SK-N-SH treated with all-trans-retinoic acid at 6 μM for 48 hours (cell line): Measurements from ENCODE around the gene SCGB1D4.

Experiments
- ATAC-seq: fragments of 200-7000 bp; cut with Tn5 transposase; 3 replicates; pipeline ENCODE4 v1.9.1; 2020; ENCODE audit warnings: mild to moderate bottlenecking, moderate library complexity
- BACH2 ChIP-seq: fragments of 250-450 bp; sonication (Bioruptor Pico); IDR thresholded peaks from 2 replicates; pipeline ENCODE4 v1.9.0; 2021; ENCODE audit warnings: mild to moderate bottlenecking, borderline replicate concordance
- ESRRG ChIP-seq: fragments of 250-450 bp; sonication (Bioruptor Pico); IDR thresholded peaks from 2 replicates; pipeline ENCODE4 v1.6.1; 2021; ENCODE audit warnings: mild to moderate bottlenecking
- GLIS3 ChIP-seq: fragments of 250-450 bp; sonication (Bioruptor Pico); IDR thresholded peaks from 2 replicates; pipeline ENCODE4 v1.5.0; 2020; ENCODE audit warnings: mild to moderate bottlenecking, moderate library complexity
- ISL1 ChIP-seq: fragments of 250-450 bp; sonication (Bioruptor Pico); IDR thresholded peaks from 2 replicates; pipeline ENCODE4 v2.1.2; 2022; ENCODE audit warnings: mild to moderate bottlenecking, moderate library complexity
- PPARA ChIP-seq: fragments of 250-450 bp; sonication (Bioruptor Pico); IDR thresholded peaks from 2 replicates; pipeline ENCODE4 v1.5.0; 2020; ENCODE audit warnings: mild to moderate bottlenecking, borderline replicate concordance
- RARB ChIP-seq: fragments of 250-450 bp; sonication (Bioruptor Pico); IDR thresholded peaks from 2 replicates; pipeline ENCODE4 v1.8.0; 2021; ENCODE audit warnings: mild to moderate bottlenecking, moderate library complexity
- SNAI2 ChIP-seq: fragments of 250-450 bp; sonication (Bioruptor Pico); IDR thresholded peaks from 2 replicates; pipeline ENCODE4 v1.5.0; 2020; ENCODE audit warnings: mild to moderate bottlenecking, moderate library complexity
- TCF4 ChIP-seq: fragments of 250-450 bp; sonication (Bioruptor Pico); IDR thresholded peaks from 2 replicates; pipeline ENCODE4 v1.8.0; 2021; ENCODE audit warnings: mild to moderate bottlenecking, moderate library complexity, borderline replicate concordance
- TOX ChIP-seq: fragments of 250-450 bp; sonication (Bioruptor Pico); IDR thresholded peaks from 2 replicates; pipeline ENCODE4 v1.8.0; 2021; ENCODE audit warnings: mild to moderate bottlenecking, moderate library complexity, borderline replicate concordance
- ZFP3 ChIP-seq: fragments of 250-450 bp; sonication (Bioruptor Pico); IDR thresholded peaks from 2 replicates; pipeline ENCODE4 v1.5.0; 2020; ENCODE audit warnings: mild to moderate bottlenecking, moderate library complexity
- ZFP30 ChIP-seq: fragments of 450-650 bp; formaldehyde crosslinking; IDR thresholded peaks from 2 replicates; pipeline ENCODE4 v1.5.0; 2022; ENCODE audit warnings: mild to moderate bottlenecking, moderate library complexity
- ZNF565 ChIP-seq: fragments of 450-650 bp; formaldehyde crosslinking; conservative IDR thresholded peaks from 2 replicates; pipeline ENCODE4 v1.5.0; 2020; ENCODE audit warnings: low read depth, mild to moderate bottlenecking, moderate library complexity
- ZNF70 ChIP-seq: fragments of 450-650 bp; formaldehyde crosslinking; IDR thresholded peaks from 2 replicates; pipeline ENCODE4 v1.5.0; 2020; ENCODE audit warnings: mild to moderate bottlenecking, moderate library complexity
- ZNF8 ChIP-seq: fragments of 450-650 bp; formaldehyde crosslinking; IDR thresholded peaks from 2 replicates; pipeline ENCODE4 v1.5.0; 2020; ENCODE audit warnings: mild to moderate bottlenecking, moderate library complexity
- TF ChIP-seq, protein P1 (sequence below): fragments of 250-450 bp; sonication (Bioruptor Pico); IDR thresholded peaks from 2 replicates; pipeline ENCODE4 v1.8.0; 2020; ENCODE audit warnings: mild to moderate bottlenecking, moderate library complexity, borderline replicate concordance
- TF ChIP-seq, protein P2 (sequence below): fragments of 250-450 bp; sonication (Bioruptor Pico); IDR thresholded peaks from 2 replicates; pipeline ENCODE4 v1.5.0; 2020; ENCODE audit warnings: mild to moderate bottlenecking, moderate library complexity
- TF ChIP-seq, protein P3 (sequence below): fragments of 250-450 bp; sonication (Bioruptor Pico); IDR thresholded peaks from 2 replicates; pipeline ENCODE4 v1.5.1; 2021; ENCODE audit warnings: mild to moderate bottlenecking, moderate library complexity
- TF ChIP-seq, protein P4 (sequence below): fragments of 250-450 bp; sonication (Bioruptor Pico); IDR thresholded peaks from 2 replicates; pipeline ENCODE4 v1.8.0; 2021; ENCODE audit warnings: low read depth, mild to moderate bottlenecking, moderate library complexity, borderline replicate concordance
- TF ChIP-seq, protein P5 (sequence below): fragments of 250-450 bp; sonication (Bioruptor Pico); IDR thresholded peaks from 2 replicates; pipeline ENCODE4 v1.5.1; 2020; ENCODE audit warnings: low read depth, mild to moderate bottlenecking, moderate library complexity

Gene SCGB1D4

DNA sequence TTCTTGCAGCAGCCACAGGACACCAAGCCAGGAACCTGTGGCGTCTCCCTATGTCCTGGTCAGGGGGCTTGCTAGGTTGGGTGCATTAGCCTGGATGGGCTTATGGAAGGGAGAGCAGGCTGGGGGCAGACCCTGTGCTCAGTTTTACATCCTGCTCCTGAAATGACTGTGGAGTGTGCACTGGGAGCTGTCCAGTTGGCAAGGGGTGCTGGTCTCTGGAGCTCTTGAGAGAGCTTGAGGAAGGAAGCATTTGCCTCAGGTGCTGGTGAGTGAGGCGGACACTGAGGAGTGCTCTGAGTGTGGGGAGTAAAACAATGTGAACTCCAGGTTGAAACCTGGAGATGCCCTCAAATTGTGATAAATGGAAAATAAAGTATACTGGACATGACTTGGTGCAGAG is 3.4 kb downstream of the SCGB1D4 start:
- ATAC-seq = peak; percentile 80
- TF ChIP-seq, protein P1, sequence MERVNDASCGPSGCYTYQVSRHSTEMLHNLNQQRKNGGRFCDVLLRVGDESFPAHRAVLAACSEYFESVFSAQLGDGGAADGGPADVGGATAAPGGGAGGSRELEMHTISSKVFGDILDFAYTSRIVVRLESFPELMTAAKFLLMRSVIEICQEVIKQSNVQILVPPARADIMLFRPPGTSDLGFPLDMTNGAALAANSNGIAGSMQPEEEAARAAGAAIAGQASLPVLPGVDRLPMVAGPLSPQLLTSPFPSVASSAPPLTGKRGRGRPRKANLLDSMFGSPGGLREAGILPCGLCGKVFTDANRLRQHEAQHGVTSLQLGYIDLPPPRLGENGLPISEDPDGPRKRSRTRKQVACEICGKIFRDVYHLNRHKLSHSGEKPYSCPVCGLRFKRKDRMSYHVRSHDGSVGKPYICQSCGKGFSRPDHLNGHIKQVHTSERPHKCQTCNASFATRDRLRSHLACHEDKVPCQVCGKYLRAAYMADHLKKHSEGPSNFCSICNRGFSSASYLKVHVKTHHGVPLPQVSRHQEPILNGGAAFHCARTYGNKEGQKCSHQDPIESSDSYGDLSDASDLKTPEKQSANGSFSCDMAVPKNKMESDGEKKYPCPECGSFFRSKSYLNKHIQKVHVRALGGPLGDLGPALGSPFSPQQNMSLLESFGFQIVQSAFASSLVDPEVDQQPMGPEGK (CRISPR knock-in tag) = no peak
- no peak for TF ChIP-seq TOX (CRISPR knock-in tag)
- no peak for TF ChIP-seq ZNF565 (CRISPR knock-in tag)
- TF ChIP-seq, protein P2, sequence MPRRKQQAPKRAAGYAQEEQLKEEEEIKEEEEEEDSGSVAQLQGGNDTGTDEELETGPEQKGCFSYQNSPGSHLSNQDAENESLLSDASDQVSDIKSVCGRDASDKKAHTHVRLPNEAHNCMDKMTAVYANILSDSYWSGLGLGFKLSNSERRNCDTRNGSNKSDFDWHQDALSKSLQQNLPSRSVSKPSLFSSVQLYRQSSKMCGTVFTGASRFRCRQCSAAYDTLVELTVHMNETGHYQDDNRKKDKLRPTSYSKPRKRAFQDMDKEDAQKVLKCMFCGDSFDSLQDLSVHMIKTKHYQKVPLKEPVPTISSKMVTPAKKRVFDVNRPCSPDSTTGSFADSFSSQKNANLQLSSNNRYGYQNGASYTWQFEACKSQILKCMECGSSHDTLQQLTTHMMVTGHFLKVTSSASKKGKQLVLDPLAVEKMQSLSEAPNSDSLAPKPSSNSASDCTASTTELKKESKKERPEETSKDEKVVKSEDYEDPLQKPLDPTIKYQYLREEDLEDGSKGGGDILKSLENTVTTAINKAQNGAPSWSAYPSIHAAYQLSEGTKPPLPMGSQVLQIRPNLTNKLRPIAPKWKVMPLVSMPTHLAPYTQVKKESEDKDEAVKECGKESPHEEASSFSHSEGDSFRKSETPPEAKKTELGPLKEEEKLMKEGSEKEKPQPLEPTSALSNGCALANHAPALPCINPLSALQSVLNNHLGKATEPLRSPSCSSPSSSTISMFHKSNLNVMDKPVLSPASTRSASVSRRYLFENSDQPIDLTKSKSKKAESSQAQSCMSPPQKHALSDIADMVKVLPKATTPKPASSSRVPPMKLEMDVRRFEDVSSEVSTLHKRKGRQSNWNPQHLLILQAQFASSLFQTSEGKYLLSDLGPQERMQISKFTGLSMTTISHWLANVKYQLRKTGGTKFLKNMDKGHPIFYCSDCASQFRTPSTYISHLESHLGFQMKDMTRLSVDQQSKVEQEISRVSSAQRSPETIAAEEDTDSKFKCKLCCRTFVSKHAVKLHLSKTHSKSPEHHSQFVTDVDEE = no peak
- TF ChIP-seq RARB (CRISPR knock-in tag) = no peak
- TF ChIP-seq, protein P3, sequence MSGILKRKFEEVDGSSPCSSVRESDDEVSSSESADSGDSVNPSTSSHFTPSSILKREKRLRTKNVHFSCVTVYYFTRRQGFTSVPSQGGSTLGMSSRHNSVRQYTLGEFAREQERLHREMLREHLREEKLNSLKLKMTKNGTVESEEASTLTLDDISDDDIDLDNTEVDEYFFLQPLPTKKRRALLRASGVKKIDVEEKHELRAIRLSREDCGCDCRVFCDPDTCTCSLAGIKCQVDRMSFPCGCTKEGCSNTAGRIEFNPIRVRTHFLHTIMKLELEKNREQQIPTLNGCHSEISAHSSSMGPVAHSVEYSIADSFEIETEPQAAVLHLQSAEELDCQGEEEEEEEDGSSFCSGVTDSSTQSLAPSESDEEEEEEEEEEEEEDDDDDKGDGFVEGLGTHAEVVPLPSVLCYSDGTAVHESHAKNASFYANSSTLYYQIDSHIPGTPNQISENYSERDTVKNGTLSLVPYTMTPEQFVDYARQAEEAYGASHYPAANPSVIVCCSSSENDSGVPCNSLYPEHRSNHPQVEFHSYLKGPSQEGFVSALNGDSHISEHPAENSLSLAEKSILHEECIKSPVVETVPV (CRISPR knock-in tag) = no peak
- TF ChIP-seq ZNF8 (CRISPR knock-in tag) = no peak
- no peak for TF ChIP-seq ESRRG (CRISPR knock-in tag)
- TF ChIP-seq, protein P4, sequence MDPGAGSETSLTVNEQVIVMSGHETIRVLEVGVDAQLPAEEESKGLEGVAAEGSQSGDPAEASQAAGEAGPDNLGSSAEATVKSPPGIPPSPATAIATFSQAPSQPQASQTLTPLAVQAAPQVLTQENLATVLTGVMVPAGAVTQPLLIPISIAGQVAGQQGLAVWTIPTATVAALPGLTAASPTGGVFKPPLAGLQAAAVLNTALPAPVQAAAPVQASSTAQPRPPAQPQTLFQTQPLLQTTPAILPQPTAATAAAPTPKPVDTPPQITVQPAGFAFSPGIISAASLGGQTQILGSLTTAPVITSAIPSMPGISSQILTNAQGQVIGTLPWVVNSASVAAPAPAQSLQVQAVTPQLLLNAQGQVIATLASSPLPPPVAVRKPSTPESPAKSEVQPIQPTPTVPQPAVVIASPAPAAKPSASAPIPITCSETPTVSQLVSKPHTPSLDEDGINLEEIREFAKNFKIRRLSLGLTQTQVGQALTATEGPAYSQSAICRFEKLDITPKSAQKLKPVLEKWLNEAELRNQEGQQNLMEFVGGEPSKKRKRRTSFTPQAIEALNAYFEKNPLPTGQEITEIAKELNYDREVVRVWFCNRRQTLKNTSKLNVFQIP = no peak
- TF ChIP-seq, all 23 proteins: peak for 0

DNA sequence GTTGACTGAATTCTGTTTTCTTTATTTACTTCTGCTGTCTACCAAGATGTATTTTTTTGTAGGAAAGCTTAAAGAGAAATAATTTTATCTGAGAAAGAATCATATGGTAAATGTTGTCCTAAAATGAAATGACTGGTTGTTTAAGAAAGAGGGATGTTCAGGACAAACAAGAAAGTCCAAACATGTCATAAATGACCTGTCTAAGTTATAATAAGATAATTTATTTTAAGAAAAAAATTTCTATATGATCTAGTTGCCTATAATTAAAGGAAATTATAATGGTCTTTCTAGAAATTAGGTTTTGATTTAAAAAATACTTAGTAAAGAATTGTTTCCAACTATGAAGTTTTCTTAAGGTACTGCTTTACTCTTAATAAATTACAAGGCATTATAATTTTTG is 18.4 kb downstream of the SCGB1D4 start:
- TF ChIP-seq, protein P1 (CRISPR knock-in tag) = no peak
- no peak for TF ChIP-seq TOX (CRISPR knock-in tag)
- TF ChIP-seq GLIS3 (CRISPR knock-in tag) = no peak
- TF ChIP-seq PPARA (CRISPR knock-in tag) = no peak
- no peak for ATAC-seq

DNA sequence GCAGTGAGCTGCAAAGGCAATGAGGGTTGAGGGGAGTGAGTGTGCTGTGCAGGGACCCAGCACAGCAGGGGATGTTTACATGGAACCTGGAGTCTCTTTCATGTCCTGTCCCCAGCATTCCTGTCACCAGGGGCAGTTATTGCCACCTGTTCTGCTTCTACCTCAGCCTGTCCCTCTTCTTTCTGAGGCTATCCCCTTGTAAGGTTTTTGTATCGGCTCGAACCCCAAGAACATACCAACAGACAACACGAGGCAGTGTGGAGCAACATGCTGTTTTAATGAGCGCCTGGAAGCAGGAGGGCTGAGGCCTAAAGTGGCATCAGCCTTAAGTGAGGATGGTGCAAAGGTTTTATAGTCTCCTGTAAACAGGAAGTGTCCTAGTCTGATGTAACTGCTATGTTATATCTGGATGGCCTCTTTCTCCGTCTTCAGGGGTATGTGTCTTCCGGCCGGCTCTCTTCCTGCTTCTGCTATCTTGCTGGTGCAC is 25.0 kb downstream of the SCGB1D4 start:
- no peak for ATAC-seq
- TF ChIP-seq ZFP3 (no peak), SNAI2 (CRISPR knock-in tag) (no peak), TCF4 (CRISPR knock-in tag) (no peak), ISL1 (CRISPR knock-in tag) (no peak), ZNF8 (CRISPR knock-in tag) (no peak), ZNF70 (CRISPR knock-in tag) (no peak), BACH2 (no peak), PPARA (CRISPR knock-in tag) (no peak), ZNF565 (CRISPR knock-in tag) (no peak), ZFP30 (no peak), TOX (CRISPR knock-in tag) (no peak)
- TF ChIP-seq, protein P5, sequence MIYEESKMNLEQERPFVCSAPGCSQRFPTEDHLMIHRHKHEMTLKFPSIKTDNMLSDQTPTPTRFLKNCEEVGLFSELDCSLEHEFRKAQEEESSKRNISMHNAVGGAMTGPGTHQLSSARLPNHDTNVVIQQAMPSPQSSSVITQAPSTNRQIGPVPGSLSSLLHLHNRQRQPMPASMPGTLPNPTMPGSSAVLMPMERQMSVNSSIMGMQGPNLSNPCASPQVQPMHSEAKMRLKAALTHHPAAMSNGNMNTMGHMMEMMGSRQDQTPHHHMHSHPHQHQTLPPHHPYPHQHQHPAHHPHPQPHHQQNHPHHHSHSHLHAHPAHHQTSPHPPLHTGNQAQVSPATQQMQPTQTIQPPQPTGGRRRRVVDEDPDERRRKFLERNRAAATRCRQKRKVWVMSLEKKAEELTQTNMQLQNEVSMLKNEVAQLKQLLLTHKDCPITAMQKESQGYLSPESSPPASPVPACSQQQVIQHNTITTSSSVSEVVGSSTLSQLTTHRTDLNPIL (CRISPR knock-in tag) = no peak
- TF ChIP-seq, protein P1 (CRISPR knock-in tag) = no peak
- TF ChIP-seq, protein P3 (CRISPR knock-in tag) = no peak
